AG04450 (cell line): ENCODE data around the gene CAMK4. TPM values are rescaled to one million over a fixed set of nuclear protein-coding genes. Genes with fewer than 3 reads are reported as not detected.

Experiments used
- CTCF ChIA-PET: fragments of 300-600, 350-600 bp; formaldehyde crosslinking; extraction: SDS; loops from one replicate; lab custom pipeline; 2022; ENCODE audit warnings: antibody characterized with exemption, inconsistent platforms; lab: Charles Lee
- POLR2A ChIA-PET: fragments of 350-600 bp; formaldehyde crosslinking; extraction: SDS; loops from one replicate; lab custom pipeline; 2021; ENCODE audit warnings: antibody characterized with exemption, inconsistent platforms; lab: Yijun Ruan, JAX
- DNase-seq: peaks from one replicate; pipeline ENCODE4 v3.0.0-alpha.2; 2011; ENCODE audit warnings: low read depth, low spot score
- H3K27ac ChIP-seq: one replicate; pipeline ENCODE4 v1.5.1; 2012; ENCODE audit warnings: low read depth, low read length, control low read depth
- H3K27me3 ChIP-seq: one replicate; pipeline ENCODE4 v1.6.0; 2012; ENCODE audit warnings: low read length; ENCODE audit not compliant: control insufficient read depth, insufficient read depth
- H3K4me3 ChIP-seq: 2 replicates; pipeline ENCODE4 v1.5.1; 2011; ENCODE audit warnings: mild to moderate bottlenecking, low read depth, low read length, control low read depth
- H3K9me3 ChIP-seq: 2 replicates; pipeline ENCODE4 v1.5.1; 2012; ENCODE audit warnings: low read length; ENCODE audit not compliant: control insufficient read depth, insufficient read depth
- CTCF ChIP-seq: IDR thresholded peaks from 2 replicates; pipeline ENCODE4 v1.5.1; 2011; ENCODE audit warnings: low read depth, low read length, control low read depth, inconsistent platforms
- polyA plus RNA-seq: library from polyadenylated mRNA; depleted of rRNA; stranded (reverse); fragments of >200 nt; gene quantifications from 2 replicates; pipeline ENCODE4 v1.2.3, GENCODE V29; 2011

CAMK4 gene
- polyA plus RNA-seq, 1 experiment = 3.2 TPM

DNA sequence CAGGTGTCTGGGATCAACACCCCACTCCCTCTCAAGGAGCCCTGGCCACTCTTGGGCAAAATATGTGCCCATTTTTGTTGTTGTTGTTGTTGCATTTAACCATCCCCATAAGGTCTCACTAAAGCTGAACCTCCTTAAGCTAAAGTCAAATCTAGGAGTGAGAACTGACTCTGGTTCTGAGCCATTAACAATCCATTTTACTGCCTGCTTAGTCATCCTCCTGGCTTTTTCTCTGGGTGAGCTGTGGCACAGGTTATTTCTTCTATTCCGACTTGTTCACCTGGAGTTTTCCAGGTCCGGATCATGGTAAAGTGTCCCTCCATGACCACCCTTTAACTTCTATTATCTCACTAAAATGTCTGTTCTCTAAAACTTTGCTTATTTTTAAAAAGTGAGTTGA is 85.2 kb downstream of the CAMK4 start:
- CTCF ChIA-PET = no interaction called here
- DNase-seq = no peak
- POLR2A ChIA-PET = no interaction called here

DNA sequence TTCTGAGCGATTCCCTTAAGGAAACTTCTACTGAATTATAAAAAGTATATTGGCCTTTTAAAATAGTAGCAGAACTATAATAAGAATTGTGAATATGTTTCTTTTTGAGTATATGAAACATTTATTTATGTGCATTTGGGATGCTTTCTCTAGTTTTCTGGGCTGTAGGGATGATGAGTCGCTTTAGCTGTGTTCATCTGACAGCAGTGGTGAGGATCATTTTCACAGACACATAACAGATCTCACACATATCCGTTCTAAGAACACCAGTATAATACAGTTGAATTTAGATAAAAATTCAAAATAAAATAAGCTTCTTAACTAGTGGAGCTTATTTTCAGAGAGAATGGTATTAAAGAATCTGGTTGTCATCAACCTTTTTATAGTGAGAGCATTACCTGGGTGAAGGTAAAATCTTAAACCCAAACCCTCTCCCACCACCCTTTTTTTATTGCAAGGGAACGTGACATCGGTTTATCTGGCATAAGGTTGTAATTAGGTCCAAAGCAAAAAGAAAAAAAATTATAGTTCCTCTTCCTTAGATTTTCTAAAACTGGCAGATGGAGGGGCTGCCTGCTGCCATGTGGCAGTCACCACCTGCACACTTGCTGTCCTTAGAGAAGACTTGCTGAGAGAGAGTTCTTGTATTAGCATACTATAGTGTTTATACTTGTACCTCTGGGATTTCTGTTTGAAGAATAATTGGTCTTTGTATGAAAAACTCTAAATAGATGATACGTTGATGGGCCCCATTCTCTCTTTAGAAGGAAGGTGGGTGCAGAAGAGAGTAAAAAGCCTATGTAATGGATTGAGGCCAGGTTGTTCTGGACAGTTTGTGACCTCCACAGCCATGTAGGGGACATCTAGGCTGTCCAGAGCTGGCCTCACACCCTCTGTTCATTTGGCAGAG is 86.8 kb downstream of the CAMK4 start:
- Histone ChIP-seq H3K27ac (no peak overlapping the region), H3K9me3 (no peaks in the 10 kb centered on the region), H3K27me3 (no peaks in the 10 kb centered on the region), H3K4me3 (no peak overlapping the region)
- POLR2A ChIA-PET = no interaction called here
- no peak for TF ChIP-seq CTCF
- DNase-seq = no peak
- CTCF ChIA-PET = interaction anchor here (0.6 to 0.9 kb wide), 2 partner anchors 32 to 182 kb away, joined by 3 read pairs; no protein-coding TSS in a partner anchor

More for the DNA sequence above, 85.2 kb downstream of the CAMK4 start:
- no peaks in the 10 kb centered on the region for H3K9me3 ChIP-seq
- TF ChIP-seq CTCF = no peak
- no peak overlapping the region for H3K4me3 ChIP-seq
- no peaks in the 10 kb centered on the region for H3K27me3 ChIP-seq
- H3K27ac ChIP-seq = no peak overlapping the region

DNA sequence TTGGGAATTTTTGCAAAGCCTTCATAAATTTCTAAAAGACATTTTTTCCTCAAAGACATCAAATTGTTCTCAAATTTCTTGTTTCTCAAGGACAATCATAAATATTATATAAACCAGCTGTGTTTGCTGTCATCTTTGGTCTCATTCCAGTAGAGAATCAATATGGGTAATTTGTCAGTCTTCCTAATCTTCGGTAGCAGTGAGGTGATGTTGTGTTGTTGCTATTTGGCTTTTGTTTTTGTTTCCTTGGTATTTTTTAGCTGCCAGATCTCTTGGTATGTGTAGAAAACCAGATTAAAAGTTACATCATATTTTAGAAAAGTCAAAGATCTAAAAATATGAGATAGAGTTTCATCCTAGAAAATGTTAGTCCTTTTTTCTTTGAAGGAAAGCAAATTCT is 87.5 kb downstream of the CAMK4 start:
- DNase-seq = no peak
- no peak overlapping the region for H3K4me3 ChIP-seq
- CTCF ChIA-PET = interaction anchor here (0.5 to 0.9 kb wide), 2 partner anchors 11 to 33 kb away, joined by 3 read pairs; no protein-coding TSS in a partner anchor
- no peak overlapping the region for H3K27ac ChIP-seq
- no peaks in the 10 kb centered on the region for H3K27me3 ChIP-seq
- TF ChIP-seq CTCF = no peak
- POLR2A ChIA-PET = no interaction called here
- H3K9me3 ChIP-seq = no peaks in the 10 kb centered on the region

- Histone ChIP-seq H3K9me3 (no peaks in the 10 kb centered on the region), H3K27me3 (no peaks in the 10 kb centered on the region), H3K27ac (no peak overlapping the region), H3K4me3 (no peak overlapping the region)
- no peak for TF ChIP-seq CTCF
- CTCF ChIA-PET = no interaction called here
- DNase-seq = no peak
- POLR2A ChIA-PET = no interaction called here
Observed at GRCh38 chr5:111313017-111313724, 89.0 kb downstream of the CAMK4 start.

- Histone ChIP-seq H3K4me3 (no peak overlapping the region), H3K27ac (no peak overlapping the region), H3K27me3 (no peaks in the 10 kb centered on the region), H3K9me3 (no peaks in the 10 kb centered on the region)
- no peak for TF ChIP-seq CTCF
- no peak for DNase-seq
- POLR2A ChIA-PET = no interaction called here
- CTCF ChIA-PET = no interaction called here
Observed at GRCh38 chr5:111320953-111321352, 96.8 kb downstream of the CAMK4 start.
